ACC112 (cell line): ENCODE data around the gene PIM1.
A peak's percentile ranks its signal among the peaks of the same experiment; 100 is the strongest.

ENCODE experiments used
- H2AFZ ChIP-seq: fragments of 200-600 bp; sonication (generic); one replicate; pipeline ENCODE4 v1.6.0; 2017; ENCODE audit warnings: antibody characterized with exemption, low read length; ENCODE audit not compliant: unreplicated experiment
- H3K27ac ChIP-seq: fragments of 200-600 bp; sonication (generic); 2 replicates; pipeline ENCODE4 v1.5.1; 2014; ENCODE audit warnings: low read depth, mild to moderate bottlenecking, antibody characterized with exemption, low read length, moderate library complexity
- H3K27me3 ChIP-seq: fragments of 200-600 bp; sonication (generic); 2 replicates; pipeline ENCODE4 v1.6.1; 2014; ENCODE audit warnings: mild to moderate bottlenecking, antibody characterized with exemption, low read length, moderate library complexity, mixed read lengths; ENCODE audit not compliant: insufficient read depth
- H3K36me3 ChIP-seq: fragments of 200-600 bp; sonication (generic); 2 replicates; pipeline ENCODE4 v1.6.1; 2016; ENCODE audit warnings: mild to moderate bottlenecking, antibody characterized with exemption, low read length, moderate library complexity, mixed read lengths; ENCODE audit not compliant: insufficient read depth
- H3K4me1 ChIP-seq: fragments of 200-600 bp; sonication (generic); one replicate; pipeline ENCODE4 v1.6.1; 2016; ENCODE audit warnings: low read length, mixed read lengths; ENCODE audit not compliant: insufficient read depth, unreplicated experiment, control insufficient read depth
- H3K4me3 ChIP-seq: fragments of 200-600 bp; sonication (generic); 2 replicates; pipeline ENCODE4 v1.5.1; 2014; ENCODE audit warnings: mild to moderate bottlenecking, low read depth, low read length
- H3K79me2 ChIP-seq: fragments of 200-600 bp; sonication (generic); one replicate; pipeline ENCODE4 v1.6.0; 2016; ENCODE audit warnings: low read length; ENCODE audit not compliant: control insufficient read depth, unreplicated experiment, insufficient read depth

Gene PIM1

GRCh38 chr6:37139230-37139962 lies 30.6 kb upstream of the PIM1 start:
- Histone ChIP-seq H3K79me2 (no peaks in the 10 kb centered on the region), H3K27me3 (no peaks in the 10 kb centered on the region), H3K4me3 (no peak overlapping the region), H3K27ac (no peak overlapping the region), H3K4me1 (peaks cover 76% of the 10 kb centered on the region), H3K36me3 (no peaks in the 10 kb centered on the region), H2AFZ (no peak overlapping the region)

- Histone ChIP-seq H3K4me1 (peaks cover 75% of the 10 kb centered on the region), H2AFZ (no peak overlapping the region), H3K27me3 (no peaks in the 10 kb centered on the region), H3K79me2 (no peaks in the 10 kb centered on the region), H3K36me3 (no peaks in the 10 kb centered on the region), H3K27ac (no peak overlapping the region), H3K4me3 (no peak overlapping the region)
These were observed 29.8 kb upstream of the PIM1 start for GRCh38 chr6:37140145-37140544.

DNA sequence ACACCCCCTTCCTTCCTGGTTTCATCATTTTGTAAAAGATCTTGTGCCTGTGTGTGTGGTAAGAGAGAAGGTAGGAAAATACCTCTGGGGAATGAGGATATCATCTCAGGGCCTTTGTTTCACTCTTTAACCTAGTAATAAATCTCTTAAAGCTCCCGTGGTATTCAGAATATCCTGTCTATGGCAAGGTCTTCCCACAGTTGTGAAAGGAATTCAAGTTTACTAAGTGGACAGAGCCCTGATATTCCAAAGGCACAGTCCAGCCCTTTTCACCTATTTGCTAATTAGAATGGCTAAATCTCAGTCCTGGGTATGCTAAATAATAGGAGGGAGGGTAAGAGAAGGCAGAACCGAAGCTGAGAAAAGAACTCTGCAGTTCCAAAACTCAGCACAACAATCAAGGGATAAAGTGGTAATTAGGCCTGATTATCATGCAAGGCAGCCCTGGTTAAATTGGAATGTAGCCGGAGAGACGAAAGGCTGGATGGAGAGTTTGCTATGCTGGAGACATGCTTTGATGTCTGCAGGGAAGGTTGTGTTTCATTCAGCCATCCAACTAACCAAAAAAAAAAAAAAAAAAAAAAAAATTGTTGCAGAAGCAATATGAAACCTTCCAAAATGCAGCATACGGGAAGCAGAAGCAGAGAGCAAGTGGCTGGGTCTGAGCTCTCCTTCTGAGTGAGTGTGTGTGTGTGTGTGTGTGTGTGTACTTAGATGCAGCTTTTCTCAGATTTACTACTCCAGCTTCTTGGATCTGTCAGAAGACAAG lies 28.5 kb upstream of the PIM1 start:
- Histone ChIP-seq H3K4me1 (peaks cover 67% of the 10 kb centered on the region), H2AFZ (peak overlapping the region; percentile 39), H3K27ac (peak overlapping the region; percentile 43), H3K27me3 (no peaks in the 10 kb centered on the region), H3K4me3 (0 out of 2 replicates have a peak overlapping the region, but pooled peaks have one; percentile 3), H3K79me2 (no peaks in the 10 kb centered on the region), H3K36me3 (no peaks in the 10 kb centered on the region)

GRCh38 chr6:37142050-37142614 lies 27.8 kb upstream of the PIM1 start:
- Histone ChIP-seq H3K27ac (peak overlapping the region; percentile 43), H3K4me3 (no peak overlapping the region), H2AFZ (peak overlapping the region; percentile 39), H3K79me2 (no peaks in the 10 kb centered on the region), H3K27me3 (no peaks in the 10 kb centered on the region), H3K36me3 (no peaks in the 10 kb centered on the region), H3K4me1 (peaks cover 60% of the 10 kb centered on the region)

- Histone ChIP-seq H3K36me3 (no peaks in the 10 kb centered on the region), H3K4me1 (peaks cover 49% of the 10 kb centered on the region), H3K27me3 (no peaks in the 10 kb centered on the region), H3K4me3 (no peak overlapping the region), H2AFZ (no peak overlapping the region), H3K27ac (peak overlapping the region; percentile 87), H3K79me2 (no peaks in the 10 kb centered on the region)
These were observed 26.4 kb upstream of the PIM1 start for GRCh38 chr6:37143585-37143984.

- no peaks in the 10 kb centered on the region for H3K79me2 ChIP-seq
- H3K27me3 ChIP-seq = no peaks in the 10 kb centered on the region
- H3K36me3 ChIP-seq = no peaks in the 10 kb centered on the region
- no peak overlapping the region for H2AFZ ChIP-seq
- H3K27ac ChIP-seq = 0 out of 2 replicates have a peak overlapping the region, but pooled peaks have one; percentile 87
- peaks cover 52% of the 10 kb centered on the region for H3K4me1 ChIP-seq
- H3K4me3 ChIP-seq = no peak overlapping the region
These were observed 24.5 kb upstream of the PIM1 start for GRCh38 chr6:37145443-37145842.

DNA sequence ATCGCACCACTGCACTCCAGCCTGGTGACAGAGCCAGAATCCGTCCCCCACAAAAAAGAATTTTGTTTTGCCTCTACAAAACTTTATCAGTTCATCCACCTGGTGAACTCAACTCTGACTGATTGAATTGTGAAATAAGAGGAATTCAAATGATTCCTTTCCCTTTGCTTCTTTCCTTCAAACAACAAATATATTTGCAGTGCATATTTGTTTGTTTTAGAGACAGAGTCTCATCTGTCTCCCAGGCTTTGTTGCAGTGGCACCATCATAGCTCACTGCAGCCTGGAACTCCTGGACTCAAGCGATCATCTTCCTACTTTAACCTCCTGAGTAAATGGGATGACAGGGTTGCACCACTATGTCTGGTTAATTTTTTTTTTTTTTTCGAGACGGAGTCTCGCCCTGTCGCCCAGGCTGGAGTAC lies 23.2 kb upstream of the PIM1 start:
- H3K4me1 ChIP-seq = peaks cover 44% of the 10 kb centered on the region

GRCh38 chr6:37149745-37150144 lies 20.2 kb upstream of the PIM1 start:
- H3K36me3 ChIP-seq = no peaks in the 10 kb centered on the region
- no peak overlapping the region for H3K4me3 ChIP-seq
- H3K27ac ChIP-seq = peak overlapping the region; percentile 42; the same call in 1 of the 2 replicates
- H3K27me3 ChIP-seq = no peaks in the 10 kb centered on the region
- H2AFZ ChIP-seq = no peak overlapping the region
- H3K79me2 ChIP-seq = no peaks in the 10 kb centered on the region
- H3K4me1 ChIP-seq = peaks cover 23% of the 10 kb centered on the region

More for the DNA sequence above, 23.2 kb upstream of the PIM1 start:
- H3K79me2 ChIP-seq = no peaks in the 10 kb centered on the region
- no peak overlapping the region for H3K4me3 ChIP-seq
- H3K27ac ChIP-seq = no peak overlapping the region
- H2AFZ ChIP-seq = no peak overlapping the region
- no peaks in the 10 kb centered on the region for H3K36me3 ChIP-seq
- no peaks in the 10 kb centered on the region for H3K27me3 ChIP-seq

GRCh38 chr6:37150314-37150713 lies 19.6 kb upstream of the PIM1 start:
- Histone ChIP-seq H3K27ac (peak overlapping the region; percentile 17; the same call in 1 of the 2 replicates), H3K27me3 (no peaks in the 10 kb centered on the region), H3K36me3 (no peaks in the 10 kb centered on the region), H2AFZ (no peak overlapping the region), H3K79me2 (no peaks in the 10 kb centered on the region), H3K4me1 (peaks cover 19% of the 10 kb centered on the region), H3K4me3 (no peak overlapping the region)

DNA sequence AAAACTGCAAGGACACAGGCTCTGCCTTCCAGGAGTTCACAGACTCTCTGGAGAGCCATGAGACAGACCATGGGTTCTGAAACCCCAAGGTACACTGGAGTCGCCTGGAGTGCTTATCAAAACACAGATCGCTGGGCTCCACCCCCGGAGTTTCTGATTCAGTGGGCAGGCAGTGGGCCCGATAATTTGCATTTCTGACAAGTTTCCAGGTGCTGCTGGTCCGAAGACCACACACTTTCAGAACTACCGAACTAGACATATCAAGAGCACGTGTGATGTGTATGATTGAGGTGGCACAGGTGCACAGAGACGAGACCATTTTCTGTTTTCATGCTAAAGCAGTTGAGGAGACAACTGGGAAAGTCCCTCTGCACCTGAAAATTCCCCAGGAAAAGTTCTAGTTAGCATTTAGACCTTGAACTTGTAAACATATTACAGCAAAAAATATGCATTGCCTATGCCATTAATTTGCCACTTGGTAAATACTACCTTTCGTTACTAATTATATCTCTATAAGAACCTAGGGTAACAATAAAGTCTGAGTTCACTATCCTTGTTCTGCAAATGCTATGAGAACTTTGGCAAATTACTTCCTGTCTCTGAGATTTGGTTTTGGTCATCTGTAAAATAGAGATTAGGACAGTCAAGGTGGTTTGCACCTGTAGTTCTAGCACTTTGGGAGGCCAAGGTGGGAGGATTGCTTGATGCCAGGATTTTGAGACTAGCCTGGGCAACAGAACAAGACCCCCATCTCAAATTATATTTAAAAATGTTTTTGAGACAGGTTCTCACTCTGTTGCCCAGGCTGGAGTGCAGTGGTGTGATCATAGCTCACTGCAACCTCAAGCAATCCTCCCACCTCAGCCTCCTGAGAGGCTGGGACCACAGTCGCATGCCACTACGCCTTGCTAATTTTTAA lies 14.3 kb upstream of the PIM1 start:
- Histone ChIP-seq H3K27me3 (no peaks in the 10 kb centered on the region), H3K27ac (no peak overlapping the region), H2AFZ (no peak overlapping the region), H3K79me2 (no peaks in the 10 kb centered on the region), H3K36me3 (no peaks in the 10 kb centered on the region), H3K4me1 (peaks cover 3% of the 10 kb centered on the region), H3K4me3 (no peak overlapping the region)
